MM.1S (cell line): ENCODE results near the gene BRME1.

Experiments
- CTCF ChIP-seq: fragments of 300-600 bp; sonication (generic); IDR thresholded peaks from 2 replicates; pipeline ENCODE4 v1.5.1; 2016; ENCODE audit warnings: antibody characterized with exemption, low read length, mixed read lengths
- EZH2 ChIP-seq: fragments of 300-600 bp; sonication (generic); optimal IDR thresholded peaks from 2 replicates; pipeline ENCODE3; 2017; ENCODE audit warnings: low read depth, mild to moderate bottlenecking, antibody characterized with exemption, low read length, mixed read lengths

GRCh38 chr19:13926010-13926409 lies 20.1 kb upstream of the BRME1 start:
- no peak for TF ChIP-seq CTCF
- TF ChIP-seq EZH2 = no peak
